CD8-positive, alpha-beta memory T cell (primary cell): ENCODE data around the gene UBE2Q2. TPM values are rescaled to one million over a fixed set of nuclear protein-coding genes. Genes with fewer than 3 reads are reported as not detected.
"Not testable (repeated sequence)": the region's sequence is repeated elsewhere in the genome, so short reads cannot be mapped to it uniquely, and the experiment has no call there.

Experiments
- CTCF ChIA-PET: fragments of 350-600 bp; sonication (Branson Sonifier 250); formaldehyde crosslinking; loops from one replicate; lab custom pipeline; 2021; ENCODE audit warnings: antibody characterized with exemption; lab: Charles Lee
- POLR2A ChIA-PET: fragments of 350-600 bp; sonication (Branson Sonifier 250); formaldehyde crosslinking; loops from one replicate; lab custom pipeline; 2021; ENCODE audit warnings: antibody characterized with exemption; lab: Charles Lee
- DNase-seq, 5 donors: peaks; one replicate each; pipeline versions ENCODE4 v3.0.0 to v3.0.0-alpha.2; 2020 to 2022; ENCODE audit warnings: mixed read lengths in 1 of 5
- H3K27ac ChIP-seq: one replicate; pipeline ENCODE4 v1.7.0; 2013; ENCODE audit warnings: low read depth, mild to moderate bottlenecking, low read length, moderate library complexity
- H3K27me3 ChIP-seq: 2 replicates; pipeline ENCODE4 v1.7.0; 2013; ENCODE audit warnings: low read length, mild to moderate bottlenecking; ENCODE audit not compliant: insufficient read depth, poor library complexity, severe bottlenecking
- H3K36me3 ChIP-seq: 2 replicates; pipeline ENCODE4 v1.7.0; 2013; ENCODE audit warnings: mild to moderate bottlenecking, low read length, moderate library complexity; ENCODE audit not compliant: insufficient read depth
- H3K4me1 ChIP-seq: 2 replicates; pipeline ENCODE4 v1.7.0; 2013; ENCODE audit warnings: mild to moderate bottlenecking, low read length, moderate library complexity; ENCODE audit not compliant: insufficient read depth
- H3K4me3 ChIP-seq: 2 replicates; pipeline ENCODE4 v1.7.0; 2013; ENCODE audit warnings: mild to moderate bottlenecking, low read length
- H3K9me3 ChIP-seq: 2 replicates; pipeline ENCODE4 v1.7.0; 2013; ENCODE audit warnings: mild to moderate bottlenecking, low read length
- H3K27ac Mint-ChIP-seq, 8 donors: one replicate each; pipeline ENCODE4 v1.8.0; 2020 to 2021; ENCODE audit warnings: mixed read lengths in 8 of 8, mild to moderate bottlenecking in 6 of 8, inconsistent platforms in 3 of 8, moderate library complexity in 3 of 8
- H3K27me3 Mint-ChIP-seq, 2 donors: one replicate each; pipeline ENCODE4 v1.8.0; 2020 to 2021; ENCODE audit warnings: mixed read lengths in 2 of 2, mild to moderate bottlenecking in 1 of 2, moderate library complexity in 1 of 2
- H3K36me3 Mint-ChIP-seq, 3 donors: one replicate each; pipeline ENCODE4 v1.8.0; 2020 to 2021; ENCODE audit warnings: mixed read lengths in 3 of 3, inconsistent platforms in 1 of 3, mild to moderate bottlenecking in 1 of 3
- H3K4me1 Mint-ChIP-seq, 3 donors: one replicate each; pipeline ENCODE4 v1.8.0; 2020 to 2021; ENCODE audit warnings: mixed read lengths in 3 of 3, inconsistent platforms in 1 of 3, mild to moderate bottlenecking in 1 of 3
- H3K4me3 Mint-ChIP-seq, 7 donors: one replicate each; pipeline ENCODE4 v1.8.0; 2020 to 2021; ENCODE audit warnings: mixed read lengths in 7 of 7, mild to moderate bottlenecking in 6 of 7, moderate library complexity in 4 of 7, inconsistent platforms in 2 of 7
- H3K9me3 Mint-ChIP-seq, 5 donors: one replicate each; pipeline ENCODE4 v1.8.0; 2020 to 2022; ENCODE audit warnings: mixed read lengths in 5 of 5, mild to moderate bottlenecking in 3 of 5, moderate library complexity in 2 of 5, inconsistent platforms in 1 of 5
- polyA plus RNA-seq: library from polyadenylated mRNA; unstranded; fragments of 300-500 nt; fragmentation: Illumina TruSeq; gene quantifications from one replicate; pipeline ENCODE4 v1.2.3, GENCODE V29; 2021
- total RNA-seq, 2 experiments: library from RNA; stranded (reverse); gene quantifications; one replicate each; pipeline ENCODE4 v1.2.3, GENCODE V29; 2021

Gene UBE2Q2
- total and polyA plus RNA-seq, 3 experiments from 2014 or later = 17.5 to 38.3 (median 19.3) TPM

GRCh38 chr15:75903331-75904239, 60.3 kb downstream of the UBE2Q2 start, which contains the start of gene FBXO22:
TSS of gene FBXO22 (plus strand) at chr15:75903878. CDS start at chr15:75903964, 86 bp downstream.
- Histone ChIP-seq H3K9me3 (no peaks in the 10 kb centered on the region), H3K27ac (peak within 1 kb of the TSS; percentile 86), H3K36me3 (no peaks in the 10 kb centered on the region), H3K4me1 (peaks cover 22% of the 10 kb centered on the region), H3K4me3 (peak within 1 kb of the TSS; percentile 75), H3K27me3 (no peaks in the 10 kb centered on the region)
- H3K36me3 Mint-ChIP-seq = peaks cover 0 to 38% (median 0%) of the 10 kb centered on the region in 3 donors
- peak within 1 kb of the TSS; percentile 84 to 99 (median 96) for H3K27ac Mint-ChIP-seq
- peaks cover 27 to 55% (median 38%) of the 10 kb centered on the region in 3 donors for H3K4me1 Mint-ChIP-seq
- DNase-seq = peak; percentile 80 to 89 (median 84)
- ChIA-PET CTCF (interaction anchor here (1.4 to 2.5 kb wide), 2 partner anchors 12 to 62 kb away, joined by 3 to 8 read pairs; partner anchors contain the start of gene UBE2Q2), POLR2A (interaction anchor here (0.5 kb wide), 1 partner anchor 25 kb away, joined by 3 read pairs; no protein-coding TSS in a partner anchor)
- peak within 1 kb of the TSS; percentile 92 to 99 (median 98) for H3K4me3 Mint-ChIP-seq
- no peaks in the 10 kb centered on the region for H3K9me3 Mint-ChIP-seq
- no peaks in the 10 kb centered on the region for H3K27me3 Mint-ChIP-seq

DNA sequence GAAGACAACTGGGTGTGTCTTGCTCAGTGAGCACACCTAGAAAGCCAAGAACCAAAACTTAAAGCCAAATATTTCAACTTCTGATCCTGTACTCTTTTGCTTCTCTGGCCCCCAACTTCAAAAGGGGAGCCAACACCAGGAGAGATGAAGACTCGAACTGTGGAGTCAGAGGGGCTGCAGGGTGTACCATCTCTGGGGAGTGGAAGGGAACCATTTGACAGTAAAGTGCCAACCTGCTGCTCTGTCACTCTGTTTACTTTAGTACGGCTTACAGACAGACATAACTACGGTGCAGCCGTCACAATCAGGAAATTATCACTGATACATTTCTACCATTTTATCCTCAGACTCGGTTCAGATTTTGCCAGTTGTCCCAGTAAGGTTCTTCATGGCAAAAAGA, 62.0 kb downstream of the UBE2Q2 start:
- H3K27ac Mint-ChIP-seq = peak overlapping the region in 7 of 8 donors; percentile 46 to 91 (median 76)
- Histone ChIP-seq H3K4me1 (peaks cover 22% of the 10 kb centered on the region), H3K27me3 (no peaks in the 10 kb centered on the region), H3K9me3 (no peaks in the 10 kb centered on the region), H3K36me3 (no peaks in the 10 kb centered on the region), H3K4me3 (no peak overlapping the region), H3K27ac (no peak overlapping the region)
- H3K27me3 Mint-ChIP-seq = no peaks in the 10 kb centered on the region
- H3K4me1 Mint-ChIP-seq = peaks cover 40 to 70% (median 55%) of the 10 kb centered on the region in 3 donors
- peak overlapping the region; percentile 71 to 98 (median 97) for H3K4me3 Mint-ChIP-seq
- DNase-seq = no peak
- no peaks in the 10 kb centered on the region for H3K9me3 Mint-ChIP-seq
- H3K36me3 Mint-ChIP-seq = peaks cover 5 to 42% (median 7%) of the 10 kb centered on the region in 3 donors
- ChIA-PET CTCF (interaction anchor here (1.4 to 2.5 kb wide), 2 partner anchors 10 to 63 kb away, joined by 3 to 8 read pairs; partner anchors contain the start of gene UBE2Q2), POLR2A (no interaction called here)

DNA sequence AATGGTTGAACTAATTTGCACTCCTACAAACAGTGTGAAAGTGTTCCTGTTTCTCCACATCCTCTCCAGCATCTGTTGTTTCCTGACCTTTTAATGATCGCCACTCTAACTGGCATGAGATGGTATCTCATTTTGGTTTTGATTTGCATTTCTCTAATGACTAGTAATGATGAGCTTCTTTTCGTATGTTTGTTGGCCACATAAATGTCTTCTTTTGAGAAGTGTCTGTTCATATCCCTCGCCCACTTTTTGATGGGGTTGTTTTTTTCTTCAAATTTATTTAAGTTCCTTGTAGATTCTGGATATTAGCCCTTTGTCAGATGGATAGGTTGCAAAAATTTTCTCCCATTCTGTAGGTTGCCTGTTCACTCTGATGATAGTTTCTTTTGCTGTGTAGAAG, 67.1 kb downstream of the UBE2Q2 start:
- H3K4me1 ChIP-seq, H3K9me3 ChIP-seq, H3K27me3 ChIP-seq, H3K4me3 Mint-ChIP-seq, H3K27ac Mint-ChIP-seq, H3K4me3 ChIP-seq, H3K9me3 Mint-ChIP-seq, H3K27ac ChIP-seq, H3K27me3 Mint-ChIP-seq, POLR2A ChIA-PET, CTCF ChIA-PET, DNase-seq: not testable (repeated sequence)
- H3K36me3 ChIP-seq = peaks cover 14% of the 10 kb centered on the region
- peaks cover 35 to 72% (median 39%) of the 10 kb centered on the region in 3 donors for H3K36me3 Mint-ChIP-seq
- H3K4me1 Mint-ChIP-seq = peaks cover 45 to 64% (median 58%) of the 10 kb centered on the region in 3 donors

- H3K4me3 Mint-ChIP-seq = no peak overlapping the region
- Histone ChIP-seq H3K27ac (no peak overlapping the region), H3K4me1 (no peaks in the 10 kb centered on the region), H3K9me3 (no peaks in the 10 kb centered on the region), H3K36me3 (peaks cover 14% of the 10 kb centered on the region), H3K27me3 (no peaks in the 10 kb centered on the region), H3K4me3 (no peak overlapping the region)
- H3K36me3 Mint-ChIP-seq = peaks cover 18 to 74% (median 27%) of the 10 kb centered on the region in 3 donors
- no peaks in the 10 kb centered on the region for H3K27me3 Mint-ChIP-seq
- no peak for DNase-seq
- ChIA-PET POLR2A (no interaction called here), CTCF (no interaction called here)
- peaks cover 8 to 13% (median 12%) of the 10 kb centered on the region in 3 donors for H3K4me1 Mint-ChIP-seq
- H3K9me3 Mint-ChIP-seq = no peaks in the 10 kb centered on the region
- no peak overlapping the region for H3K27ac Mint-ChIP-seq
Observed at GRCh38 chr15:75916978-75917377, 73.7 kb downstream of the UBE2Q2 start.

GRCh38 chr15:75918135-75918534, 74.9 kb downstream of the UBE2Q2 start:
- H3K27me3 ChIP-seq = no peaks in the 10 kb centered on the region
- no peak overlapping the region for H3K4me3 ChIP-seq
- ChIA-PET CTCF (no interaction called here), POLR2A (no interaction called here)
- Mint-ChIP-seq H3K4me1 (peaks cover 11 to 13% (median 11%) of the 10 kb centered on the region in 3 donors), H3K9me3 (no peaks in the 10 kb centered on the region), H3K27ac (peak overlapping the region in 3 of 8 donors; percentile 32 to 38 (median 35)), H3K4me3 (no peak overlapping the region), H3K36me3 (peaks cover 7 to 72% (median 22%) of the 10 kb centered on the region in 3 donors), H3K27me3 (no peaks in the 10 kb centered on the region)
- no peaks in the 10 kb centered on the region for H3K4me1 ChIP-seq
- H3K36me3 ChIP-seq = peaks cover 14% of the 10 kb centered on the region
- DNase-seq = no peak
- no peak overlapping the region for H3K27ac ChIP-seq
- H3K9me3 ChIP-seq = no peaks in the 10 kb centered on the region

DNA sequence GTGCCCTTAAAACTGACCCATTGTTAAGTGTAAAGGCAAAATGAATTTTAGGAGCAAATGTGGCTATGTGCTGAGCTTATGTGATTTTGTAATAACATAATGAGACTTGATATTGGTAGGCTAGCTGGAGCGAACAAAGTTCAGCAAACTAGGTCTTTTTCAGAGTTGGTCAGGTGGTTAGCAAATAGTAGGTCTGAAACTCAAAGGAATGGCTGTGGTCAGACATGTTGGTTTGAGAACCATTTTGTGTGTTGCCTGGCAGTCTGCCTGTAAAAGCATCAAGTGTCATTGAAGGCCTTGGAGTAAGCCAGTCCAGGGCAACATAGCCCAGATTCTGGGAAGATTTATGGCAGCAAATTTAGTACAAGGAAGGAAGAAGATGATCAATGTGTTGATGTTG, 76.8 kb downstream of the UBE2Q2 start:
- Mint-ChIP-seq H3K27ac (peak overlapping the region in 1 of 8 donors; percentile 39), H3K36me3 (peaks cover 0 to 62% (median 18%) of the 10 kb centered on the region in 3 donors), H3K4me3 (no peak overlapping the region), H3K9me3 (no peaks in the 10 kb centered on the region), H3K27me3 (no peaks in the 10 kb centered on the region), H3K4me1 (peaks cover 27 to 28% (median 27%) of the 10 kb centered on the region in 3 donors)
- Histone ChIP-seq H3K27me3 (no peaks in the 10 kb centered on the region), H3K4me3 (no peak overlapping the region), H3K9me3 (no peaks in the 10 kb centered on the region), H3K36me3 (no peaks in the 10 kb centered on the region), H3K27ac (no peak overlapping the region), H3K4me1 (peaks cover 15% of the 10 kb centered on the region)
- ChIA-PET POLR2A (interaction anchor here (0.7 kb wide), 1 partner anchor 20 kb away, joined by 3 read pairs; no protein-coding TSS in a partner anchor), CTCF (interaction anchor here (1.3 kb wide), 1 partner anchor 9 kb away, joined by 3 read pairs; no protein-coding TSS in a partner anchor)
- DNase-seq = no peak

GRCh38 chr15:75921732-75922703, 78.8 kb downstream of the UBE2Q2 start:
- CTCF ChIA-PET = interaction anchor here (0.5 to 1.6 kb wide), 3 partner anchors 11 to 120 kb away, joined by 3 read pairs; no protein-coding TSS in a partner anchor
- H3K9me3 ChIP-seq = no peaks in the 10 kb centered on the region
- H3K27ac ChIP-seq = no peak overlapping the region
- no peak overlapping the region for H3K4me3 Mint-ChIP-seq
- H3K27me3 Mint-ChIP-seq = no peaks in the 10 kb centered on the region
- DNase-seq = peak in 1 of 5 donors; percentile 10
- peaks cover 17% of the 10 kb centered on the region for H3K4me1 ChIP-seq
- no peaks in the 10 kb centered on the region for H3K36me3 ChIP-seq
- H3K9me3 Mint-ChIP-seq = no peaks in the 10 kb centered on the region
- H3K27me3 ChIP-seq = no peaks in the 10 kb centered on the region
- H3K4me3 ChIP-seq = no peak overlapping the region
- peak overlapping the region in 3 of 8 donors; percentile 8 to 86 (median 20) for H3K27ac Mint-ChIP-seq
- POLR2A ChIA-PET = no interaction called here
- peaks cover 37 to 41% (median 40%) of the 10 kb centered on the region in 3 donors for H3K4me1 Mint-ChIP-seq
- H3K36me3 Mint-ChIP-seq = peaks cover 4 to 68% (median 26%) of the 10 kb centered on the region in 3 donors
